GM13976 (cell line): ENCODE measurements around the gene INF2.

ENCODE experiments used
- DNase-seq: peaks from one replicate; pipeline ENCODE4 v3.0.0; 2012; ENCODE audit warnings: low spot score
- CTCF ChIP-seq: IDR thresholded peaks from 2 replicates; pipeline ENCODE4 v1.5.1; 2012; ENCODE audit warnings: borderline replicate concordance, mild to moderate bottlenecking; ENCODE audit not compliant: insufficient read depth; ENCODE audit errors: extremely low read depth, missing control alignments, control extremely low read depth
- in situ Hi-C: fragments of 300-500 bp; cut with MboI; formaldehyde crosslinking; loops from one replicate; pipeline ENCODE4 v1.12.0; 2022; ENCODE audit warnings: low sequenced_read_pairs, mixed read lengths, inconsistent platforms; ENCODE audit not compliant: unreplicated experiment

INF2 gene

GRCh38 chr14:104697892-104698583, 8.6 kb downstream of the INF2 start:
- in situ Hi-C loops: no loop called here
- TF ChIP-seq CTCF: no peak
- no peak for DNase-seq

GRCh38 chr14:104698688-104699425, 9.4 kb downstream of the INF2 start:
- no peak for DNase-seq
- in situ Hi-C loops: no loop called here
- no peak for TF ChIP-seq CTCF

- no peak for DNase-seq
- in situ Hi-C loops: no loop called here
Measured at GRCh38 chr14:104699426-104699748, 10.0 kb downstream of the INF2 start.

GRCh38 chr14:104700225-104700651, 10.8 kb downstream of the INF2 start:
- DNase-seq: no peak
- in situ Hi-C loops: loop anchor here (10.0 kb wide), 1 partner anchor 55 kb away; no protein-coding TSS in a partner anchor
- TF ChIP-seq CTCF: no peak

More at GRCh38 chr14:104699426-104699748, 10.0 kb downstream of the INF2 start:
- TF ChIP-seq CTCF: no peak

- in situ Hi-C loops: loop anchor here (10.0 kb wide), 1 partner anchor 56 kb away; no protein-coding TSS in a partner anchor
- DNase-seq: no peak
- no peak for TF ChIP-seq CTCF
Measured at GRCh38 chr14:104700747-104701217, 11.4 kb downstream of the INF2 start.

- in situ Hi-C loops: loop anchor here (10.0 kb wide), 1 partner anchor 57 kb away; no protein-coding TSS in a partner anchor
- DNase-seq: no peak
- TF ChIP-seq CTCF: no peak
Measured at GRCh38 chr14:104701383-104702076, 12.1 kb downstream of the INF2 start.
